NCI-H82 treated with DMSO at 0.1 percent for 48 hours (cell line): ENCODE data around the gene TNFAIP8L3.

ENCODE experiments used
- DNase-seq: peaks from one replicate; lab custom pipeline; 2025; ENCODE audit not compliant: unreplicated experiment; lab: John Stamatoyannopoulos, UW

Gene TNFAIP8L3

GRCh38 chr15:51117270-51117669 lies 22.6 kb upstream of the TNFAIP8L3 start:
- DNase-seq, result no peak

GRCh38 chr15:51114437-51115119 lies 19.9 kb upstream of the TNFAIP8L3 start:
- no peak for DNase-seq

- DNase-seq, result no peak
Measured at GRCh38 chr15:51112078-51112477, 17.4 kb upstream of the TNFAIP8L3 start.

- no peak for DNase-seq
Measured at GRCh38 chr15:51111061-51111460, 16.4 kb upstream of the TNFAIP8L3 start.

- no peak for DNase-seq
Measured at GRCh38 chr15:51110171-51110570, 15.5 kb upstream of the TNFAIP8L3 start.

- DNase-seq, result no peak
Measured at GRCh38 chr15:51108933-51109550, 14.3 kb upstream of the TNFAIP8L3 start.

- DNase-seq, result no peak
Measured at GRCh38 chr15:51107612-51108011, 12.9 kb upstream of the TNFAIP8L3 start.

GRCh38 chr15:51106481-51106880 lies 11.8 kb upstream of the TNFAIP8L3 start:
- DNase-seq, result no peak

- DNase-seq, result no peak
Measured at GRCh38 chr15:51105430-51106016, 10.8 kb upstream of the TNFAIP8L3 start.

GRCh38 chr15:51104512-51104911 lies 9.8 kb upstream of the TNFAIP8L3 start:
- DNase-seq, result no peak

GRCh38 chr15:51103330-51103729 lies 8.6 kb upstream of the TNFAIP8L3 start:
- no peak for DNase-seq

- no peak for DNase-seq
Measured at GRCh38 chr15:51100785-51101489, 6.2 kb upstream of the TNFAIP8L3 start.

- no peak for DNase-seq
Measured at GRCh38 chr15:51099185-51099584, 4.5 kb upstream of the TNFAIP8L3 start.

GRCh38 chr15:51098331-51098619 lies 3.6 kb upstream of the TNFAIP8L3 start:
- DNase-seq, result no peak

- no peak for DNase-seq
Measured at GRCh38 chr15:51097553-51098330, 3.0 kb upstream of the TNFAIP8L3 start.

- DNase-seq, result no peak
Measured at GRCh38 chr15:51096976-51097375, 2.3 kb upstream of the TNFAIP8L3 start.

GRCh38 chr15:51095681-51096331 lies 1.1 kb upstream of the TNFAIP8L3 start:
- no peak for DNase-seq

- DNase-seq, result no peak
Measured at GRCh38 chr15:51093839-51094605, 684 bp downstream of the TNFAIP8L3 start.

- DNase-seq, result no peak
Measured at GRCh38 chr15:51093488-51093838, 1.2 kb downstream of the TNFAIP8L3 start.

GRCh38 chr15:51092480-51093040 lies 2.1 kb downstream of the TNFAIP8L3 start:
- no peak for DNase-seq
